Neural progenitor cell (in vitro differentiated cells): ENCODE results near the gene TDP2. TPM values are rescaled to one million over a fixed set of nuclear protein-coding genes. Genes with fewer than 3 reads are reported as not detected.

Source experiments
- DNase-seq: peaks from one replicate; pipeline ENCODE4 v3.0.0-alpha.2; 2016; ENCODE audit warnings: low spot score
- H2AFZ ChIP-seq: fragments of 200-600 bp; sonication (generic); replicated peaks from 2 replicates; pipeline ENCODE4 v1.6.1; 2016; ENCODE audit warnings: antibody characterized with exemption
- H3F3A ChIP-seq: fragments of 200-600 bp; sonication (generic); 2 replicates; pipeline ENCODE4 v1.6.1; 2016; ENCODE audit warnings: antibody characterized with exemption, low read depth
- H3K27ac ChIP-seq: fragments of 200-600 bp; sonication (generic); 2 replicates; pipeline ENCODE4 v1.5.1; 2016; ENCODE audit warnings: mild to moderate bottlenecking
- H3K27me3 ChIP-seq: fragments of 200-600 bp; sonication (generic); 2 replicates; pipeline ENCODE4 v1.6.1; 2016; ENCODE audit warnings: mild to moderate bottlenecking, moderate library complexity
- H3K36me3 ChIP-seq: fragments of 200-600 bp; sonication (generic); 2 replicates; pipeline ENCODE4 v1.5.1; 2016
- H3K4me1 ChIP-seq: fragments of 200-600 bp; sonication (generic); 2 replicates; pipeline ENCODE4 v1.6.1; 2016; ENCODE audit warnings: mixed run types
- H3K4me2 ChIP-seq: fragments of 200-600 bp; sonication (generic); 2 replicates; pipeline ENCODE4 v1.6.1; 2016
- H3K4me3 ChIP-seq: fragments of 200-600 bp; sonication (generic); 2 replicates; pipeline ENCODE4 v1.5.1; 2016
- H3K79me2 ChIP-seq: fragments of 200-600 bp; sonication (generic); 2 replicates; pipeline ENCODE4 v1.6.1; 2016; ENCODE audit warnings: low read depth
- H3K9ac ChIP-seq: fragments of 200-600 bp; sonication (generic); 2 replicates; pipeline ENCODE4 v1.6.1; 2016
- H3K9me3 ChIP-seq: fragments of 200-600 bp; sonication (generic); 2 replicates; pipeline ENCODE4 v1.5.1; 2016; ENCODE audit warnings: low read depth
- H4K20me1 ChIP-seq: fragments of 200-600 bp; sonication (generic); 2 replicates; pipeline ENCODE4 v1.6.1; 2016; ENCODE audit warnings: low read depth
- H3K27ac Mint-ChIP-seq: 3 replicates; pipeline ENCODE4 v1.8.0; 2021; ENCODE audit warnings: mixed read lengths
- H3K27me3 Mint-ChIP-seq: 2 replicates; pipeline ENCODE4 v1.8.0; 2022; ENCODE audit warnings: low read depth, mild to moderate bottlenecking, inconsistent platforms, moderate library complexity, mixed read lengths; ENCODE audit not compliant: insufficient read depth
- H3K36me3 Mint-ChIP-seq: 3 replicates; pipeline ENCODE4 v1.8.0; 2021; ENCODE audit warnings: mixed read lengths
- H3K4me1 Mint-ChIP-seq: 3 replicates; pipeline ENCODE4 v1.8.0; 2021; ENCODE audit warnings: mixed read lengths
- H3K4me3 Mint-ChIP-seq: 3 replicates; pipeline ENCODE4 v1.8.0; 2021; ENCODE audit warnings: mild to moderate bottlenecking, moderate library complexity, mixed read lengths
- H3K9me3 Mint-ChIP-seq: 3 replicates; pipeline ENCODE4 v1.8.0; 2020; ENCODE audit warnings: mixed read lengths
- EZH2 ChIP-seq: fragments of 200-600 bp; sonication (generic); IDR thresholded peaks from 2 replicates; pipeline ENCODE4 v1.6.1; 2017; ENCODE audit warnings: antibody characterized with exemption, mild to moderate bottlenecking, moderate library complexity
- EZH2phosphoT487 ChIP-seq: fragments of 200-600 bp; sonication (generic); IDR thresholded peaks from 2 replicates; pipeline ENCODE4 v1.6.1; 2017; ENCODE audit warnings: antibody characterized with exemption
- total RNA-seq: library from RNA; depleted of rRNA; stranded (reverse); fragments of >200 nt; gene quantifications from 2 replicates; pipeline ENCODE4 v1.2.3, GENCODE V29; 2015; ENCODE audit warnings: low replicate concordance
- TF ChIP-seq, protein P1 (sequence below): fragments of 200-600 bp; sonication (generic); IDR thresholded peaks from 2 replicates; pipeline ENCODE4 v1.5.1; 2017; ENCODE audit warnings: antibody characterized with exemption, mild to moderate bottlenecking

Gene TDP2
- total RNA-seq, 1 donor from 2014 or later, result 49.9 TPM

DNA sequence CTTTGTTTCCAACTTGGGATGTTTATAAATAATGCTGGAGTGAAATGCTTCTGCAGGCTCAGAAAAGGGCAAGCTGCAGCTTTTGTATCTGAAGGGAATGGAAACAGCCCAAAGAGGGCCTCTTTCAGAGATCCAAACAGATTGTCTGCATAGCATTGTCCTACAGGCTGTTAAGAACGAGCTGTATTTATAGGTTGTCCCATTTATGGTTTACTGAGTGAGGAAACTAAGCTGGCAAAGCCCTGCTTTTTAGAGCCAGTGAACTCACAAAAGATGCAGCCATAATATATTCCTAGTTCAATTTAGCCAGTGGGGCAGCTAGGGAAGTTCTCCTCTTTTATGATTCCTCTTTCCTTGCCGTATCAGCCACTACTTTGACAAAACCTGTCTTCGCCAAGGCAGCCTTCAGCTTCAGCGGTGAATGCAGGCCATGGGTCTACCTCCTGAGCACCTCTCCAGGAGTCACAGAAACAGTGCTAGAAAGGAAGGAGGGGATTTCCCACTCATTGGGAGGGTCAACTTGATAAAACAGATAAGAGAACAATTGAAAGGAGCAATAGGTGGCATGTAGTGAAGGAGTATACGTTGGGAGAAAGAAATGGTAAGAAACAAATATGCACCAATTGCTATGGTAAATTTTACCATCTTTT is 35.7 kb downstream of the TDP2 start:
- no peak overlapping the region for H3K4me3 ChIP-seq
- no peaks in the 10 kb centered on the region for H4K20me1 ChIP-seq
- H3K9me3 Mint-ChIP-seq, result peaks cover 2% of the 10 kb centered on the region
- peaks cover 27% of the 10 kb centered on the region for H3F3A ChIP-seq
- peaks cover 20% of the 10 kb centered on the region for H3K4me1 Mint-ChIP-seq
- H3K27ac ChIP-seq, result peak overlapping the region; percentile 53
- H2AFZ ChIP-seq, result peak overlapping the region; percentile 94
- H3K27me3 ChIP-seq, result no peaks in the 10 kb centered on the region
- H3K4me2 ChIP-seq, result peak overlapping the region; percentile 55
- no peaks in the 10 kb centered on the region for H3K36me3 ChIP-seq
- H3K36me3 Mint-ChIP-seq, result no peaks in the 10 kb centered on the region
- no peaks in the 10 kb centered on the region for H3K27me3 Mint-ChIP-seq
- H3K27ac Mint-ChIP-seq, result no peak overlapping the region
- H3K9ac ChIP-seq, result no peak overlapping the region
- H3K4me1 ChIP-seq, result peaks cover 27% of the 10 kb centered on the region
- no peak for TF ChIP-seq EZH2
- TF ChIP-seq EZH2phosphoT487, result no peak
- TF ChIP-seq, protein P1, sequence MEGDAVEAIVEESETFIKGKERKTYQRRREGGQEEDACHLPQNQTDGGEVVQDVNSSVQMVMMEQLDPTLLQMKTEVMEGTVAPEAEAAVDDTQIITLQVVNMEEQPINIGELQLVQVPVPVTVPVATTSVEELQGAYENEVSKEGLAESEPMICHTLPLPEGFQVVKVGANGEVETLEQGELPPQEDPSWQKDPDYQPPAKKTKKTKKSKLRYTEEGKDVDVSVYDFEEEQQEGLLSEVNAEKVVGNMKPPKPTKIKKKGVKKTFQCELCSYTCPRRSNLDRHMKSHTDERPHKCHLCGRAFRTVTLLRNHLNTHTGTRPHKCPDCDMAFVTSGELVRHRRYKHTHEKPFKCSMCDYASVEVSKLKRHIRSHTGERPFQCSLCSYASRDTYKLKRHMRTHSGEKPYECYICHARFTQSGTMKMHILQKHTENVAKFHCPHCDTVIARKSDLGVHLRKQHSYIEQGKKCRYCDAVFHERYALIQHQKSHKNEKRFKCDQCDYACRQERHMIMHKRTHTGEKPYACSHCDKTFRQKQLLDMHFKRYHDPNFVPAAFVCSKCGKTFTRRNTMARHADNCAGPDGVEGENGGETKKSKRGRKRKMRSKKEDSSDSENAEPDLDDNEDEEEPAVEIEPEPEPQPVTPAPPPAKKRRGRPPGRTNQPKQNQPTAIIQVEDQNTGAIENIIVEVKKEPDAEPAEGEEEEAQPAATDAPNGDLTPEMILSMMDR, result no peak
- H3K79me2 ChIP-seq, result no peaks in the 10 kb centered on the region
- peak; percentile 8 for DNase-seq
- no peak overlapping the region for H3K4me3 Mint-ChIP-seq
- no peaks in the 10 kb centered on the region for H3K9me3 ChIP-seq

DNA sequence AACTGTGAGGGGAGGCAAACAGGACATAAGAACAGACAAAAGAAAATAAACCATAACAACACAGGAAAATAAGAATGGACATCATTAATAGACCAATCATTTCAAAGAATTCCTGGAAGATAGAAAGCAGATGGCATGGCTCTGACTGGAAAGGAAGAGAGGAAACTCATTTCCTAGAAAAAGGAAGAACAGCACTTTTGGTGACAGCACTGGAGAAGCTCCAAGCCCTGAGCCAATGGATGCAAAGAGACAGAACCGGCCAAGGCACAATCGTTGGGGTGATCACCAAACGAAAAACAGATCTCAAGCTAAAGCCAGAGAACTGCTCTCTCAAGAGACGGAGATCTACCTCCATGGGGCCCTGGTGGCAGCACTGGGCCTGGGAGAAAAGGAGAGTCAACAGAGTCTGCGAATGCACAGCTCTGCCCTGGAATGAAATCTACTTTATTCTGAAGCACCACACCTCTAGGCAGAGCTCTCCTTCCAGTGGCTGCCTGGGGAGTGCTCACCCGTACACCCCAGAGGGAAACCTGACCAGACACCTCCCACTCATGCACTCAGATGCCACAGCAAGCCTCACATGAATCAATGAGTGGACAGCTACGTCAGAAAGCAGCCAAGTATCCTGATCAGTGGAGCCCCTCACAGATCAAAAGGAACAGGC is 44.9 kb downstream of the TDP2 start:
- H3F3A ChIP-seq, result no peaks in the 10 kb centered on the region
- H3K27ac ChIP-seq, result no peak overlapping the region
- no peaks in the 10 kb centered on the region for H3K4me1 ChIP-seq
- no peaks in the 10 kb centered on the region for H3K36me3 Mint-ChIP-seq
- H3K4me3 Mint-ChIP-seq, result no peak overlapping the region
- H3K9me3 ChIP-seq, result no peaks in the 10 kb centered on the region
- H2AFZ ChIP-seq, result peak overlapping the region; percentile 77
- H3K79me2 ChIP-seq, result no peaks in the 10 kb centered on the region
- no peaks in the 10 kb centered on the region for H3K36me3 ChIP-seq
- TF ChIP-seq, protein P1, result no peak
- no peak for TF ChIP-seq EZH2
- no peak for TF ChIP-seq EZH2phosphoT487
- H3K9me3 Mint-ChIP-seq, result no peaks in the 10 kb centered on the region
- H3K4me3 ChIP-seq, result no peak overlapping the region
- H3K27me3 ChIP-seq, result no peaks in the 10 kb centered on the region
- peaks cover 6% of the 10 kb centered on the region for H3K27me3 Mint-ChIP-seq
- DNase-seq, result no peak
- H3K4me1 Mint-ChIP-seq, result no peaks in the 10 kb centered on the region
- no peak overlapping the region for H3K27ac Mint-ChIP-seq
- H3K4me2 ChIP-seq, result no peak overlapping the region
- H3K9ac ChIP-seq, result no peak overlapping the region
- no peaks in the 10 kb centered on the region for H4K20me1 ChIP-seq

DNA sequence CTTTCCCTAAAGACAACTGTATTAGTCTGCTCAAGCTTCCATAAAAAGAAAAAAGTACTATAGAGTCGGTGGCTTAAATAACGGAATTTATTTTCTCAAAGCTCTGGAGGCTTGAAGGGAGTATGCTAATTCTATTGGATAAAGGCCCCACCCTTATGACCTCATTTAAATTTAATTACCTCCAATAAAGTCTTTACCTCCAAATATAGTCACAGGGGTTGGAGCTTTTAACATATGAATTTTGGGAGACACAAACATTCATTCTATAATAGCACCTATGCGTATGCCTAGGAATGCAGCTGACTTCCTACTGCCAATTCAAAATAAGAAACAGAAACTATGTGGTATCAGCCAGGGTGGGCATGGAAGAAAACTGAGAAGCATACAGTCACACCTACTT is 46.1 kb downstream of the TDP2 start:
- H3K27ac Mint-ChIP-seq, result no peak overlapping the region
- Histone ChIP-seq H3F3A (no peaks in the 10 kb centered on the region), H3K9me3 (no peaks in the 10 kb centered on the region), H3K27ac (no peak overlapping the region), H3K36me3 (no peaks in the 10 kb centered on the region), H3K4me1 (no peaks in the 10 kb centered on the region), H3K4me3 (no peak overlapping the region), H2AFZ (no peak overlapping the region), H3K79me2 (no peaks in the 10 kb centered on the region), H3K9ac (no peak overlapping the region), H3K27me3 (no peaks in the 10 kb centered on the region), H3K4me2 (no peak overlapping the region), H4K20me1 (no peaks in the 10 kb centered on the region)
- H3K9me3 Mint-ChIP-seq, result no peaks in the 10 kb centered on the region
- H3K4me1 Mint-ChIP-seq, result no peaks in the 10 kb centered on the region
- H3K36me3 Mint-ChIP-seq, result no peaks in the 10 kb centered on the region
- no peak for DNase-seq
- TF ChIP-seq EZH2 (no peak), EZH2phosphoT487 (no peak)
- TF ChIP-seq, protein P1, result no peak
- no peak overlapping the region for H3K4me3 Mint-ChIP-seq
- peaks cover 6% of the 10 kb centered on the region for H3K27me3 Mint-ChIP-seq
